A549 (cell line): ENCODE results near the gene SYT1. TPM values are rescaled to one million over a fixed set of nuclear protein-coding genes. Genes with fewer than 3 reads are reported as not detected.

Experiments
- ATAC-seq, 2 experiments: fragments of 200-7000 bp in 1 of 2; fragments of >200 bp in 1 of 2; cut with Nextera tagmentation in 1 of 2; cut with Tn5 transposase in 1 of 2; 3 replicates each; pipeline versions ENCODE4 v1.8.0 to v1.9.1; 2018 to 2020; ENCODE audit warnings: mild to moderate bottlenecking in 1 of 2, moderate library complexity in 1 of 2
- CTCF ChIA-PET: fragments of 300-600 bp; sonication (Branson Sonifier 250); formaldehyde crosslinking; extraction: SDS; loops from one replicate; lab custom pipeline; 2021; ENCODE audit warnings: antibody characterized with exemption, inconsistent platforms; lab: Yijun Ruan, JAX
- POLR2A ChIA-PET: fragments of 350-600 bp; formaldehyde crosslinking; extraction: SDS; loops from one replicate; lab custom pipeline; 2021; ENCODE audit warnings: antibody characterized with exemption, inconsistent platforms; lab: Yijun Ruan, JAX
- DNase-seq, 2 experiments: peaks; one replicate each; pipeline versions ENCODE4 v3.0.0 to v3.0.0-alpha.2; 2011 to 2016; ENCODE audit warnings: low read depth in 1 of 2, low spot score in 1 of 2
- FAIRE-seq: peaks from 2 replicates; lab custom pipeline; 2011; peaks lifted over from hg19 to GRCh38; lab: Jason Lieb, UNC
- H3K27ac ChIP-seq, 2 experiments: fragments of >200 bp; sonication (Bioruptor Twin); formaldehyde crosslinking; 3 replicates each; pipeline ENCODE4 v1.5.1; 2016 to 2017
- H3K4me1 ChIP-seq: fragments of >200 bp; sonication (Bioruptor Twin); formaldehyde crosslinking; 3 replicates; pipeline ENCODE4 v1.6.1; 2016
- H3K4me2 ChIP-seq: fragments of >200 bp; sonication (Bioruptor Twin); formaldehyde crosslinking; 3 replicates; pipeline ENCODE4 v1.6.1; 2016
- H3K4me3 ChIP-seq: fragments of >200 bp; sonication (Bioruptor Twin); formaldehyde crosslinking; 3 replicates; pipeline ENCODE4 v1.5.1; 2016
- H3K9me3 ChIP-seq: fragments of >200 bp; sonication (Bioruptor Twin); formaldehyde crosslinking; 3 replicates; pipeline ENCODE4 v1.6.1; 2016
- CEBPB ChIP-seq, 2 experiments: fragments of >200 bp in 1 of 2; sonication (Bioruptor Twin) in 1 of 2; formaldehyde crosslinking in 1 of 2; IDR thresholded peaks; 2 replicates each; pipeline ENCODE4 v1.6.1; 2012 to 2016
- CTCF ChIP-seq: fragments of >200 bp; sonication (Bioruptor Twin); formaldehyde crosslinking; IDR thresholded peaks from 3 replicates; pipeline ENCODE4 v1.5.1; 2016
- E2F6 ChIP-seq: IDR thresholded peaks from 2 replicates; pipeline ENCODE4 v1.6.1; 2012; ENCODE audit warnings: low read depth, borderline replicate concordance
- FOSL2 ChIP-seq, 2 experiments: fragments of 450-650 bp in 1 of 2; fragments of >200 bp in 1 of 2; sonication (Bioruptor Twin) in 1 of 2; formaldehyde crosslinking; IDR thresholded peaks; 2 replicates each; pipeline versions ENCODE4 v1.5.0 to v1.6.1; 2016 to 2020; ENCODE audit warnings: mild to moderate bottlenecking in 1 of 2, moderate library complexity in 1 of 2
- HES2 ChIP-seq: fragments of >200 bp; sonication (Bioruptor Twin); formaldehyde crosslinking; IDR thresholded peaks from 2 replicates; pipeline ENCODE4 v1.6.1; 2016
- HEYL ChIP-seq: fragments of 250-450 bp; sonication (Bioruptor Pico); IDR thresholded peaks from 2 replicates; pipeline ENCODE4 v1.8.0; 2021; ENCODE audit warnings: mild to moderate bottlenecking, moderate library complexity
- MAFK ChIP-seq: fragments of 450-650 bp; IDR thresholded peaks from 2 replicates; pipeline ENCODE4 v1.6.1; 2014; ENCODE audit not compliant: partially characterized antibody
- PBX3 ChIP-seq: IDR thresholded peaks from 2 replicates; pipeline ENCODE4 v1.6.1; 2012
- RAD21 ChIP-seq, 2 experiments: fragments of >200 bp in 1 of 2; sonication (Bioruptor Twin) in 1 of 2; formaldehyde crosslinking in 1 of 2; IDR thresholded peaks in 1 of 2; conservative IDR thresholded peaks in 1 of 2; 2 replicates in 1 of 2; 3 replicates in 1 of 2; pipeline ENCODE4 v1.6.1; 2012 to 2018; ENCODE audit warnings: inconsistent platforms in 1 of 2
- RFX5 ChIP-seq: fragments of 450-650 bp; IDR thresholded peaks from 2 replicates; pipeline ENCODE4 v1.7.1; 2014; ENCODE audit warnings: antibody characterized with exemption, mild to moderate bottlenecking, moderate library complexity
- TP53 ChIP-seq: fragments of 250-450 bp; sonication (Bioruptor Pico); IDR thresholded peaks from 2 replicates; pipeline ENCODE4 v1.5.0; 2021; ENCODE audit warnings: mild to moderate bottlenecking, moderate library complexity
- ZC3H11A ChIP-seq: fragments of 450-650 bp; IDR thresholded peaks from 2 replicates; pipeline ENCODE4 v1.6.1; 2014; ENCODE audit warnings: antibody characterized with exemption, mild to moderate bottlenecking
- WGBS: methylation state at CpG from one replicate; pipeline ENCODE4 v1.1.6; 2017; ENCODE audit errors: missing lambda C conversion rate; 5-methylcytosine and 5-hydroxymethylcytosine counted together
- polyA plus RNA-seq, 4 experiments: library from polyadenylated mRNA; depleted of rRNA in 3 of 4; stranded (reverse); fragments of >200 nt; fragmentation: RNase III in 1 of 4; extraction: RNeasy Plus Mini Kit Qiagen cat#74134 plus additional on column Dnase treatment in 1 of 4; gene quantifications; 2 replicates in 3 of 4; 3 replicates in 1 of 4; pipeline ENCODE4 v1.2.3, GENCODE V29; 2011 to 2017

SYT1 gene
- polyA plus RNA-seq, 2 of the 4 experiments (the other 2 are of a cell fraction): 11.7 to 39.6 TPM

GRCh38 chr12:78938341-78939084 lies 73.9 kb downstream of the SYT1 start:
- DNase-seq: no peak
- WGBS: 79% methylated on average over 4 of the region's 4 CpGs
- Histone ChIP-seq H3K9me3 (no peaks in the 10 kb centered on the region), H3K4me3 (no peak overlapping the region), H3K27ac (no peak overlapping the region), H3K4me2 (no peak overlapping the region), H3K4me1 (0 out of 3 replicates have a peak, but pooled peaks cover 3% of the 10 kb centered on the region)
- FAIRE-seq: no peak
- no peak for TF ChIP-seq FOSL2 (IDR thresholded peaks at IDR 0.05)
- TF ChIP-seq FOSL2 (CRISPR knock-in tag; IDR thresholded peaks at IDR 0.05): 0 out of 2 replicates have a peak, but pooled peaks have one; percentile 13
- TF ChIP-seq ZC3H11A: no peak
- no peak for TF ChIP-seq TP53 (CRISPR knock-in tag)
- ChIA-PET CTCF (interaction anchor here (0.5 to 1.7 kb wide), 2 partner anchors 17 to 469 kb away, joined by 3 to 6 read pairs; no protein-coding TSS in a partner anchor), POLR2A (no interaction called here)
- no peak for ATAC-seq

- Histone ChIP-seq H3K27ac (no peak overlapping the region), H3K4me1 (no peaks in the 10 kb centered on the region), H3K9me3 (peaks cover 31% of the 10 kb centered on the region; the same call in 2 of the 3 replicates), H3K4me3 (no peak overlapping the region), H3K4me2 (no peak overlapping the region)
- ChIA-PET CTCF (no interaction called here), POLR2A (no interaction called here)
- FAIRE-seq (no peak), DNase-seq (no peak), ATAC-seq (no peak)
- TF ChIP-seq HES2: no peak
- TF ChIP-seq E2F6: no peak
- no peak for TF ChIP-seq ZC3H11A
- TF ChIP-seq MAFK: peak; percentile 61
- TF ChIP-seq RAD21 (conservative IDR thresholded peaks at IDR 0.05 in 1 of 2, IDR thresholded peaks at IDR 0.05 in 1 of 2): no peak
- TF ChIP-seq RFX5: no peak
- TF ChIP-seq CTCF: no peak
- TF ChIP-seq HEYL (CRISPR knock-in tag): no peak
Measured at GRCh38 chr12:78949532-78949931, 85.0 kb downstream of the SYT1 start.

- Histone ChIP-seq H3K4me3 (no peak overlapping the region), H3K27ac (no peak overlapping the region), H3K4me2 (no peak overlapping the region), H3K4me1 (no peaks in the 10 kb centered on the region), H3K9me3 (peaks cover 31% of the 10 kb centered on the region; the same call in 2 of the 3 replicates)
- DNase-seq (no peak), FAIRE-seq (no peak), ATAC-seq (no peak)
- CTCF ChIA-PET: no interaction called here
- 84% methylated on average over 11 of the region's 11 CpGs for WGBS
- POLR2A ChIA-PET: no interaction called here
- no peak for TF ChIP-seq PBX3
- TF ChIP-seq CEBPB (IDR thresholded peaks at IDR 0.05): peak in 1 of 2 experiments; percentile 3; a peak in 1 of 4 replicates
- TF ChIP-seq HEYL (CRISPR knock-in tag): no peak
- TF ChIP-seq MAFK: peak; percentile 28
Measured at GRCh38 chr12:78951803-78952551, 87.4 kb downstream of the SYT1 start.
